HG02623 (cell line): ENCODE data around the gene ANKRD33.

ENCODE experiments used
- ATAC-seq: cut with Tn5 transposase; IDR thresholded peaks from one replicate; pipeline ENCODE4 v1.9.1; 2021; ENCODE audit warnings: moderate library complexity; ENCODE audit not compliant: unreplicated experiment

The ANKRD33 gene, protein sequence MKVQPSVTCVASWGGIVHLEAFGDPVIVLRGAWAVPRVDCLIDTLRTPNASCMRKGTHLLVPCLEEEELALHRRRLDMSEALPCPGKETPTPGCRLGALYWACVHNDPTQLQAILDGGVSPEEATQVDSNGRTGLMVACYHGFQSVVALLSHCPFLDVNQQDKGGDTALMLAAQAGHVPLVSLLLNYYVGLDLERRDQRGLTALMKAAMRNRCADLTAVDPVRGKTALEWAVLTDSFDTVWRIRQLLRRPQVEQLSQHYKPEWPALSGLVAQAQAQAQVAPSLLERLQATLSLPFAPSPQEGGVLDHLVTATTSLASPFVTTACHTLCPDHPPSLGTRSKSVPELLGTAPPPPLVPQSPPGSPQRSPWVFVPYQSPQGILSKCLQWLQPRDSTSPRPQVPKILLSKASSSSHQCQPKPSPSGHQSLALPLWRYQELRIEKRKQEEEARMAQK

DNA sequence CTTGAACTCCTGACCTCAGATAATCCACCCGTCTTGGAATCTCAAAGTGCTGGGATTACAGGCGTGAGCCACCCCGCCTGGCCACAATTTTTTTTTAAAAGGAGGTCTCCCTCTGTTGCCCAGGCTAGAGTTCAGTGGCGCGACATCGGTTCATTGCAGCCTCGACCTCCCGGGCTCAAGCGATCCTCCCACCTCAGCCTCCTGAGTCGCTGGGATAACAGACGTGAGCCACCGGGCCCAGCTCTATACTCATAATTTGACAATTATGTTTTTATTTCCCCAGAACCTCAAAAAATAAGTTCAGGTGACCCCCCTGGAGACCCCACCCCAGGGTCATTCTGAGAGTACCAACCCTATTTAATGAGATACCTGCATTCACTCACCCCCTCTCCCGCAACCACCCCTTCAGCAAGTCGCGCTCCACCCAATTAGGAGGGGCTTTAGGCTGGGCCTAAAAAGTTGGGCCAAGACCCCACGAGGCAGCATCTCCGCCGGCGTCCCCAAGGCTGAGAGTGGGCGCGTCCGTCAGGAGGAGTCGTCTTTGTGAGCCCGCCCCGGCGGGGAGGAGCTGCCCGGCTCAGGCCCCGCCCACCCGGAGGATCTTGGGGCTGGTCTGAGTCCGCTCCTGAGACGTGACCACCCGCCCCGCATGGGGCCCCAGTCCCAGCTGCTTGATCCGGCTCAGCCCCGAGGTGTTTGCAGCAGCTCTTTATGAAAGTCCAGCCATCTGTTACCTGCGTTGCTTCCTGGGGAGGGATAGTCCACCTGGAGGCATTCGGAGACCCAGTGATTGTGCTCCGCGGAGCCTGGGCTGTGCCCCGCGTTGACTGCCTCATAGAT, at the start of gene ANKRD33:
Gene ANKRD33, plus strand, starts transcription at position 628 of the 840 bp plus-strand sequence. Its CDS starts 84 bp downstream, at position 712.
- no peak for ATAC-seq

DNA sequence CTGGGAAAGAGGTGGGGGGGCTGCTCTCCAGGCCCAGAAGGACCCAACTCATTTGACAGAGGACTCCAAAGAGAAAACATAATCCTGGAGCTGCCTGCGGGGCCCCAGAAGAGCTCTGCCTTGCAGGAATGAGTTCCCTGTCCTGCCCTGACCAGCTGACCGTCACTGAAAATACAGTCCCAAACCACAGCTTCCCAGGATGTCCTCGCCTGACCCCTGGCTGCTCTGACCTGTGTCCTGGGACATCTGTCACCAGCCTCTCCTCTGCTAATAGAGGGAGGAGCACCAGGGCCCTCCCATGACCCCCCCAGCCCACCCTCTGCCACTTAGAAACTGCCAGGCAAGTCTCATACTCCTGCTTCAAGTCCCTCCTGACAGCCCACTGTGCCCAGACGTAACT, 49.1 kb upstream of the ANKRD33 start:
- ATAC-seq: no peak

DNA sequence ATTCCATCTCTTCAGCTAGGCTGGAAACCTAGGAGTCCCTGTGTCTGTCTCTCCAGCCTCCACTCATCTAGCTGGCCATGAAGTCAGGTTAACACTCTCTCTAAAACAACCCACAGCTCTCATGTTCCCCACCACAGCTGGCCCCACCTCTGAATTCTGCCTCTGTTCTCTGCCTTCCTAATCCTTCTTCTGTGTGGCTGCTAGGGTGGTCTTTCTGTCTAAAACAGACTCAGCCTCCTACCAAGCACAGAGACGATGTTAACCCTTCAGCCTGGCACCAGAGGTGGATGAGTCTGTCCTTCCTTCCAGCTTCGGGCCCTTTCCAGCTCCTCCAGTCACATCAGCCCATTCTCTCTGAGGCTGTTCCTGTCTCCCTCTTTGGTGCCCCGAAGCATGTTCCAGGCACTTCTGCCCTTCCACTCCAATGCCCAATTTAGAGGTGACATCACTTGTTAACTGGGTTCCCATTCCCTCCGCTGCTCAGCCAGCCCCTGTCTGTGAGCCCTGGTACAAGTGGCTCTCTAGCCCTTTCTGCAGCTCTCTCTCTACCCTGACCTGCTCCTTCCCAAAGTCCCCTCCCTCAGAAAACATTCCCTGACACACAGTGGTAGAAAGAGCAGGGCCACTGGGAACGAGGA, 48.5 kb upstream of the ANKRD33 start:
- no peak for ATAC-seq

DNA sequence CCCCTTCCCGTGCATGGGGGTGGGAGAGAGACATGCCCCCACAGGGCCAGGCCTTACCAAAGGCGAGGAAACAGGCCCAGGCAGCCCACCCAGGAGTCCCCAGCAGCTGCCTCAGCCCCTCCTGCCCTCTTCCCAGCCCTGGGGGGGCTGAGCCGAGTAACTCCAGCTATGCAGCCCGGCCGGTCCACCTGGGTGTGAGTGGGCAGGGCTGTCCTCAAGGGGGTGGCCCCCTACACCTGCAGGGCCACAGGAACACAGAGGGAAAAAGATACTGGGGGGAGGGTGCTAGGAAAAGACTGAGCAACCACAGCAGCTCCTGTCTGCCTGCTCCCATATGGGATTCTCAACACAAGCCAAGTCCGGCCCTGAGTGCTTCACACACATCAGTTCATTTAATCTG, 46.9 kb upstream of the ANKRD33 start:
- no peak for ATAC-seq

DNA sequence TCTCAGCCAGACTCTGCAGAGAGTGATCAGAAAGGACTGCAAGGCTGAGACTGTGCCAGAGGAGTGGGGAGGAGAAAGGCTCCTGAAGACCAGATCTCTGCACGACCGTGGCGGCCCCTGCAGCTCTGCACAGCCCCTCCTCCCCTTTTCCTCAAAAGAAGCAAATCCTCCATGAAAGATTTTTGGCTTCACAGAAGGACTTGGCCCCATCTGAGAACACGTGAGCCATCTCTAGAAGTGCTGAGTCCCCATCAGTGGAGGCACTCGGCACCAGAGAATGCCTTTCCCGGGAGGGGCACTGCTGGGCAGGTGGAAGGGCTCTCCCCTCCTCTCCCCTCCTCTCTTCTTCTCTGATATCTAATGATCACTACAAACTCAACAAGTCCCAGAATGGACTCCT, 46.2 kb upstream of the ANKRD33 start:
- no peak for ATAC-seq

DNA sequence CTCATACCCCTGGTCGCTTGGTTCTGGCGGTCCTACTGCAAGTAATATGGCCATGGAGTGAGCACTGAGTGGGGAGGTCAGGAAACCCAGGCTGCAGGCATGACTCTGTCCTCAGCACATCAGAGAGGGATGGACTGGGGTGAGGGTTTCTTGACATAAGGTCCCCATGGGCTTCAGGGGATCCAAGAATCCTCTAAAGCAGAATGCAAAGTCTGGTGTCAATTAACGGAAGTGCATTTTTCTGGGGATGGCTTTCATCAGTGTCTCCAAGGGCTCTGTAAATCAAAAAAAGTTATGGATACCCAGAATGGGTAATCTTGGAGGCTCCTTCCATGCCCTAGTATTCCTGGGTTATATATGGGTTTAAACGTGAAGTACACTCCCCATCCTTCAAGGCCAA, 43.0 kb upstream of the ANKRD33 start:
- ATAC-seq: no peak

DNA sequence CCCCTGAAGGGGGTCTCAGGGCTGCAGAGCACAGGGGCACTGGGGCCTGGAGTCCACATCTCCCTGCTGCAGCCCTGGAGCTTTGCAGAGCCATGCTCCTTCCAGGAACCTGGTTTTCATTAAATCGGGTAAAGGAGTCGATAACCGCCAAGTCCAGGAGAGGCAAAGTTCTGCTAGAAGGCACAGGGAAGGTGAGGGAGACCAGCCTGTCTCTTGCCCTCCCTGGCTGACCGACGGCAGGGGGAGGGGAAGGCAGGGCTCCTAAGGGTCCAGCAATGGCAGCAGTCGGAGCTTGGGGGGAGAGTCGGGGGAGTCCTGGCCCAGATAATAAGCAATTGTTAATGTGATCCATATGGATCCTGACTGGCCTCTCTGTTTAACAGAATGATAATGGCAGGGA, 42.4 kb upstream of the ANKRD33 start:
- no peak for ATAC-seq

DNA sequence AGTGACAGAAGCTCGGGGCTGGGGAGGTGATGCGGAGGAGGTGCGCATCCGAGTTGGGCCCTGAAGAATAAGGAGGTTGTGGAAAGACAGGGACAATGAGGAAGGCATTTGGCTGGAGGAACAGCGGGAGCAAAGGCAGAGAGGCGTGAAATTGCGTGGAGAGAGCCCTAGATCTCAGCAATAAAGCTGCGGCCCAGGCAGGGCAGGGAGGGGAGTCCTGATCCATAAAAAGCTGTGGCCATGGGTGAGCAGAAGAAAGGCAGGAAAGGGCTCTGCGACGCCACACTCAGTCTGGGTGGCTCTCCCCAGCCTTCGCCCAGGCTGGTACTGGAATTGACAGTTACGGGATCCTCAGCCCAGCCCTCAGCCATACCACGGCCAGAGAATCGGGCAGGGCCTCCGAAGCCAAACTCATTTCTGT, 41.6 kb upstream of the ANKRD33 start:
- no peak for ATAC-seq

DNA sequence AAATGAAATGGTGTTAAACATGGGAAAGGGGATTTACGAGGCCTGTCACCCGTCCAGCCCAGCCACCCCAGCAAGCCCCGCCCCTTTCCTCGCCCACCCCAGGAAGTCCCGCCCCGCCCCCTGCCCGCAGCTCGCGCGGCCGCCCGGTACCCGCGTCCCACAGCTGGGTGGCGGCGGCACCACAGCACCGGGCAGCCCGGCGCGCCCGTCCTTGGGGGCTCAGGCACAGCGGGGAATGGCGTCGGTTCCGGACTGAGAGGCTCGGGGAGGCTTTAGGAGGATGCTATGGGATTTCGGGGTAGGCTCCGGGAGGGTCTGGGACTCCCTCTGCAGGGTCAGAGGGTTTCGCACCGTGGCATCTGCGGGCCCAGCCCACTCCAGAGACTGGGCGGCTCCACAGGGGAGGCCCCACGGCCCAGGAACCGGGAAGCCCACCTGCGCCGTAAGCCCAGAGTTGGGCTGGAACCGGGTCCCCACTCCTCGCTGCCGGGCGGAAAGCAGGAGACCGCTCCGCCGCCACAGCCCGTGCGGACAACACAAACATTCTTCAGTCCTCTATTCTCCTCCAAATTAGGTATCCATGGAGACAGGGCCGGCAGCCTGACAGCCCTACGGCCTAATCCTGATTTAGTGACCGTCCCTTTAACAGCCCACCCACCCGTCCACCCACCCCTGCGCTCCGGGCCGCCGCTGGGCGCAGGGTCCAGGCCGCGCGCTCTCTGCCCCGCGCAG, 40.8 kb upstream of the ANKRD33 start:
- no peak for ATAC-seq

DNA sequence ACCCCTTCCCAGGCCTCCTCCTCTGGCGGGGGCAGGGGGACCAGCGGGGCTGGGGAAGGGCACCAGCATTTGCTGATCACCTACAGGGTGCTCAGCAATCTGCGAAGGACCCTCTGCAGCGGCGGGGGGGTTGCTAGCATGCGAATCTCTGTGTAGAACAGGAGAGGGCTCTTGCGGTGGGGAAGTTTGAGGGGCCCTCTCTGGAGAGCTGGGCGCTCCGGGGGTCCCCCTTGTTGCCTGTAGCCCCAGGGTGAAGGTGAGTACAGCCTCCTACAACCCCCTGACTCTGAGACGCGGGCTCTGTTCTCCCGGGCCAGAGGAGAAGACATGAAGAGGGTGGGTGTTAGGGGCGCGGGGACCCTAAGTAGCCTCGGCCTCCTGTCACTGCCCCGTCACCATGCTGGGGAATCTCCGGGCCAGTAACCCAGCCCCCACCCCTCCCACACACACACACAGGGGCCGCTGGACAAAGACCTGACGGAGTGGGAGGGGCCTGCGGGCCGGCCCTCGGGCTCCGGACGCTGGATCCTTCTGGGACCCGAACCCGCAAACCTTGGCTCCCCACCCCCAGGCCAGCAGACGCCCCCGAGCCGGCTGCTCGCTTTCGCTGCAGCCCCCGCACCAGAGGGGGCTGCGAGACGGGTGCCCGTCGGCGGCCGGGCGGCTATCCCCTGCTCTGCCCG, 40.1 kb upstream of the ANKRD33 start:
- ATAC-seq: no peak

DNA sequence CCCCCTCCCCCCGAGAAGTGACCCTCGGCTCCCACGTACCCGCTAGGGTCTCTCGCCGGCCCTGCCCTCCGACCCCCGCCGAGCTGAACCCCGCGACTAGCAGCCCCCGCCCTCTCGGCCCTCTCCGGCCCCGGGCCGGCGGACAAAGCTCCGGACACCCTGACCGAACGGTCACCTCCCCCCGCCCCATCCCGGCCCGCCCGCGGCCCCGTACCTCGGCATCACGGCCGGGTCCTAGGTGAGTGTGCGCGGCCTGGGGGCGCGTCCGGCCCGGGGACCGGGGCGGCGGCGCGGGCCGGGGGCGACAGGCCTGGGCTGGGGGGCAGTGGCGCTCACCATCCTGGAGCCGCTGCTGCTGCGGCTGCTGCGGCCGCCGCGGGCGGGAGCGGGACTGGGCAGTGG, 39.6 kb upstream of the ANKRD33 start, which contains the start of gene FIGNL2:
Gene FIGNL2, minus strand, starts transcription at position 393 of the 402 bp plus-strand sequence. CDS start 26,305 bp downstream, outside the sequence.
- ATAC-seq: no peak

DNA sequence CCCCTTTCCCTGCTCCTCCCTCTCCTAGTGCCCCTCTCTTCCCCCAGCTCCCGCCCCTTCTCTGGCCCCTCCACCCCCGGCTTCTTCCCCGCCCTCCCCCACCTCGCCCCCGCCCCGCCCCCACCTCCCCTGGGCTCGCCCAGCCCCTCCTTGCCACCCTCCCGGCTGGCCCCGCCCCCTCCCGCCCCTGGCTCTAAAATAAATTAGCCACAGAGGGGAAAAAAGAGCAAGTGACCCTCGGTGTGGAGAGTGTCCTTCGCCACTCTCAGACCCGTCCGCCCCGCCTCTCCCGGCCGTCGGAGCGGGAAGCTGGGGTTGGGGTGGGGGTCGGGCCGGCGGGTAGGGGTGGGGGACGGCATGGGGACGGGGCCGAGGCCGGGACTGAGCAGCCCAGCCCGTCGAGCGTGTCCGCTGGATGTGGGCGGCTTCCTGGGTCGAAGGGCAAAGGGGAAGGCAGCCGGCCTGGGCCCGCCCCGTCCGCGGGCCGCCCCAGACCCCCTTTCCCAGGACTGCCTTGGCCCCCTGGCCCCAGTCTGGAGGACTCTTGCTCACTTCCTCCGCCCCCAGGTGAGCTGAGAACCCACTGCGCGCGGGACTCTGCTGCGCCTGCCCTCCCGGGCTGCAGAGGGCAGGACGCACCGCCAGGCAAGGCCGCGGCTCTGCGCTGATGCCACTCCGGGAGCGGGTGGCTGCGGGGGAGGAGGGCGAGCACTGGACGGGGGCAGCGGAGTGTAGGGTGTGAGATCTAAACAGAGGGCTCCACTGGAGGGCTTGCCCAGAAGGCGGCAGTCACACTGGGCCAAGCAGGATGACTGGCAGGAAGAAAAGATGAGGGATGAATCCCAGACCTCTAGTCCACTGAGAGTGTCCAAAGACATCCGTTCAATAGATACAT, 38.8 kb upstream of the ANKRD33 start:
- ATAC-seq: no peak

DNA sequence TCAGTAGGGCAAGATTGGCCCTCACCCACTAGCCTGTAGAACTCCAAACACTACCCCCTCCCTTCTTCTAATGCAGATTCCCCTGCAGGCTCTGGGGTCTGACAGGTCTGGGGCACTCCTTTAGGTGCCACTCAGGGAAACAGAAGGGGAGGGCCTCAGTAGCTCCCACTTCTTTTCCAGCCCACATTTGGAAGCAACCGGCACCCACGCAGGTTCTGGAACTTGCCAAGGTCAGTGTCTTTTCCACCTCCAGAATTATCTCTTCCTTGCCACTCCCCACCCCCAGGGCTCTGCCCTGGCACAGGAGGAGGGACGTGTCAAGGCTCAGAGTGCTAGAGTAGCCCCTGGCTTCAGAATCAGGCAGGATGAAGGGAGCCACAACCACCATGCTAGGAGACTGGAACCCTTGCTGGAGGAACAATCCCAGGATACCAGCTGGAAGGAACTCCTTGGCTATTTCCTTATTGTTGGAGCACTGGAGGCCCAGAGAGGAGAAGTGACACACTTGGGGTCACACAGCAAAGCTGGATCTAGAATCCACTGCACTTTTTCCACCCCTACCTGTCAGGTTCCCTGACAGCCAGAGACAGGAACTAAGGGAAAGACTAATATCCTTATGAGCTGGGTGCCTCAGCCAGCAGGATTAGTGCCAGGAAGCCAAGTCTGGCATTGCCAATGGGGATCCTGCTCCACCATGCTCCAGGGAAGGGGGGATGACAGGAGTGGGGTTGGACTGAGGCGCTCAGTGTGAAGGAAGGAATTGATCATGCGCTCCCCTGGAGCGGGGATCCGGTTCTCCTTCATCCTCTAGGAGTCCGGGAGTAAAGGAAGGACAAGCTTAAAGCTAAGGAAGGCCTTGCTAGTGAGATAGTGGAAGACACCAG, 37.6 kb upstream of the ANKRD33 start:
- ATAC-seq: no peak

DNA sequence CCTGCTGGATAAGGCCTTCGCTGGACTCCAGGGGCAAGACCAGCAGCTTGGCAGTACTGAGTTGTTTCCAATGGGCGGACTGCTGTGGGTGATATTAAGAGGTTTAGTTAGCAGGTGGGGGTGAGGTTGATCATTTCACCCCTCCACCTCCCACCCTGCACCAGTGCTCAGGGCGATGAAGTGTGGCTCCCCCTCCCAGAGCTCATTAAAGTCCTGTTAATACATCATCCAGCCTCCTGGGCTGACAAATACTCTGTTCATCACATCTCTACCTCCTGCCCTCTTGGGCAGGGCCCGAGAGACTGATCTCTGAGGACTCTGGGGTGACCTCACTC, 37.0 kb upstream of the ANKRD33 start:
- no peak for ATAC-seq

DNA sequence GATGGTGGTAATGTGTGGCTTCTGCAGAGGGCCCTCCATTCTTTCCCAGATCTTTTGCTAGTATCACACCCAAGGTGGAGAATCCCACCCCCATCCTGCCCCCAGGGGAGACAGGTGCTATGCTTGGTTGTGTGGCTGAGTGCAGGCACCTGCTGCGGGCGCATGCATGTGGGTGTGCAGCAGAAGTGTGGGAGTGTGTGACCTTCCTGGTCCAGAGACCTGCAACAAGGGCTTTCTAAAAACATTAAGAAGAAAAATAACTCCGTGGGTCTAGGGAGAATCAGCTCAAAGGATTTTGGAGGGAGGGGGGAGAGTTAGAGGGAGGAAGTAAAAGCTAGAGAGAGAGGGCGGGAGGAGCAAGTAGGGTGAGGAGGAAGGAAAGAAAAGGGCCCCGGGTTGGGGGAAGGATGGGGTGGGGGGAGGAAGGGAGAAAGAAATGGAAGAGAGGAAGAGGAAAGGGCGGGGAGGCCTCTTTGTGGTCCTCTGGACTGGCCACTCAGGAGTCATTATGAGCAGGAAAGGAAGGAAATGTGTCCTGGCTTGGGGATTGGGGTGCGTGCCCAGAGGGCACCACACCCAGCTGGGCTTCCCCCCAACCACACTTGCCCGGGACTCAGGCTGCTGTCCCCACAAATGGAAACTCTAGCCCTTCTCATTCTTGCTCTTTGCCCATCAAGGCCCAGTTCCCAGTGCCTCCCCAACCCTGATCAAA, 36.3 kb upstream of the ANKRD33 start:
- ATAC-seq: no peak

DNA sequence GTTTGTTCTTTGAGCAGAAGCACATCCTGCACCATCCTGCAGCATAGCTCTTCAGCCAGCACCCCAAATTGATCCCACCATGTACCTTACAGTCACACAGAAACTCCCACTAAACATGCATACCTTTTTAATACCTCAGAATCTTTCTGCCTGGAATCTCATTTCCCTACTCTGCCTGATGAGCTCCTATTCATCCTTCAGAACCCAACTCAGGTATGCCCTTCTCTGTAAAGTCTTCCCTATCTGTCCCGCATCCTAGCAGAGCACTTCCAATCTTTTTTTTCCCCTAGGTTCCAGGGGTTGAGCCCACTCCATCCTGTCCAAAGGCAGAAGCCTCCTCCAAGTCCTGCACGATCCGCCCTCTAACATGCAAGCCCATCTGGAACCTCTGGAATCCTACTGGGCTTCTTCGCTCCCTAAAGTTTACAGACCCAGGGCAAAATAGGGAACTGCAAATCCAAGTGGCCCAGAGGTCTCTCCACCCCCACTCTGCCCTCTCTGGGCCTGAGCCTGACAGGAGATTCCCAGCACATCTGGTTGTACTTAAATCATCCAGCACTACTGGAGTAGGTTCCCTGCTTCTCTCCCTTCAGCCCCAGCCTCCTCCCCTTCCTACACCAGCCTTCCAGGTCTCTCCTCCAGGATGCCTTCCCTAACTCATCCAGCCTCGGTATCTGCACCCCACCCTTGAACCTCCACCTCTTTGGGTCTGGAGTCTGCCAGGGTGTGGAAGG, 35.3 kb upstream of the ANKRD33 start:
- no peak for ATAC-seq
